Stimulated activated effector memory CD8-positive, alpha-beta T cell treated with anti-CD3 and anti-CD28 coated beads, Interleukin-12 subunit alpha, Interleukin-12 subunit beta, amount 100 ng/mL, for 72 hours (primary cell): ENCODE results near the gene GALNT13.

Source experiments
- ATAC-seq: fragments of 150-1000 bp; cut with Tn5 transposase; 2 replicates; pipeline ENCODE4 v1.10.0; 2021
- DNase-seq, 2 donors: peaks; one replicate each; pipeline ENCODE4 v3.0.0; 2021 to 2022; ENCODE audit warnings: low spot score in 2 of 2
- H3K27ac Mint-ChIP-seq: one replicate; pipeline ENCODE4 v1.8.0; 2022; ENCODE audit warnings: mild to moderate bottlenecking, mixed read lengths
- H3K36me3 Mint-ChIP-seq: one replicate; pipeline ENCODE4 v1.8.0; 2022; ENCODE audit warnings: mild to moderate bottlenecking, mixed read lengths
- H3K4me1 Mint-ChIP-seq: one replicate; pipeline ENCODE4 v1.8.0; 2022; ENCODE audit warnings: mixed read lengths
- H3K4me3 Mint-ChIP-seq: one replicate; pipeline ENCODE4 v1.8.0; 2022; ENCODE audit warnings: mild to moderate bottlenecking, mixed read lengths
- H3K9me3 Mint-ChIP-seq: one replicate; pipeline ENCODE4 v1.8.0; 2022; ENCODE audit warnings: mixed read lengths

The GALNT13 gene

DNA sequence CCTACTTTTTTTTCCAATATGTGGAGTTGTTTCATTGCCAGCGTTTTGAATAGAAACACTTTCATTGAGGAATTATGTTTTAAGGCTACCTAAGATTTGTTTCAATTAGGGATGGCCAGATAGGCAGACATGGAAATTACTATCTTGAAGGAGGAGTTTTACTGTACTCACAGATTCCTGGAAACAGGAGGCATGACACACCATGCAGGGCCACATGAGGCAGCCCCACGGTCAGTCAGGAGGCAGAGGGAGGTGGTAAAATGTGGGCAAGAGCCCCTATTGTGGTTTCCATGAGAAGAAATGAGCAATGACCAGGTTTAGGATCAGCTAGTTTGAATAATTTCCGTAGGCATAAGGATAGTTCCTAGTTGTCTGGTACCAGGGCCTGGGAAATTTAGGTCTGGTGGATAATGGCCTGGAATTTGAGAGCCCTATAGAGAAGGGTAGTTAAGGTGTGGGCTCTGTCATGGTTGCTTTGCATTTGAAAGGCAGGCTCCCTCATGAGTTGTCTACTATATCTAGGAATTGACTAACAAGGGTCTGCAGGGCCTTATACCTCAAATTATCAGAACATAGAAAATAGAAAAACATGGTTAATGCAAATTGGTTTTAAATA is 466.7 kb downstream of the GALNT13 start:
- ATAC-seq = no peak
- H3K4me1 Mint-ChIP-seq = no peaks in the 10 kb centered on the region
- H3K4me3 Mint-ChIP-seq = no peak overlapping the region
- H3K36me3 Mint-ChIP-seq = no peaks in the 10 kb centered on the region
- peaks cover 14% of the 10 kb centered on the region for H3K9me3 Mint-ChIP-seq
- H3K27ac Mint-ChIP-seq = no peak overlapping the region
- no peak for DNase-seq

DNA sequence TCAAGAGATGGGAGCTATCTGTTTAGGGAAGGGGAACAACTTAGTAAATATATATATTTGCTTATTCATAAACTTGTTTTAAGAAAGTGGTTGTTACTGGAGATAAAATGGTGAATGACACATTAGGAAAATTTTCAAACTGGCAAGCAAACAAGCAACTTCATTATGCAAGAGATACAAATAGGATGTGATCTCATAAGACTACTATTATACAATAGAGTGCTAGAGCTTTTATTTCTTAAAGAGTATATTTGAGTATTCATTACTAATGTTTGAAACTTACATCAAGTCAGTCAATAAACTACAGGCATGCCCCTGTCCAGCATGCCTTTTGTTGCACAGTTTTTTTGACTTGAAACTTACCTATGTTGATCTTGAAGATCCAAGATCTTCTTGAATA is 471.6 kb downstream of the GALNT13 start:
- H3K9me3 Mint-ChIP-seq = peaks cover 15% of the 10 kb centered on the region
- DNase-seq (no peak), ATAC-seq (no peak)
- H3K36me3 Mint-ChIP-seq = no peaks in the 10 kb centered on the region
- H3K4me1 Mint-ChIP-seq = no peaks in the 10 kb centered on the region
- H3K27ac Mint-ChIP-seq = no peak overlapping the region
- no peak overlapping the region for H3K4me3 Mint-ChIP-seq

DNA sequence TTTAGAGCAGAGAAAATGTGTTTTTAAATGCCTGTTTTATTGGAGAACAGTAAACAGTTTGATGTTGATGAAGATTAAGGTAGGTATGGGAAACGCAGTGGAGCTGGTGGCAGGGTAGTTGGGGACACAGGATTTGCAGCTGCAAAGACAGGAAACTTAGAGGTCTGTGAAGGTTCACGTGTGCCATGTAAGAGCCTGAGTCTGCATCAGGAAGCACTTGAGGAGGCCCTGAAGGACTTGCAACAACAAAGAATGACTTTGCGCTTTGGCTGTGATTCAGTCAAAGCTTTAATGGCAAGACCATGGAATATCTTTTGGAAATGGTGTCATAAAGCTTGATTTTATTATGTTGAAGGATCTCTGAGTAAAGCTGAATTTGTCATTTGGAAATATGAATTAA is 479.2 kb downstream of the GALNT13 start:
- no peak overlapping the region for H3K4me3 Mint-ChIP-seq
- ATAC-seq (no peak), DNase-seq (no peak)

DNA sequence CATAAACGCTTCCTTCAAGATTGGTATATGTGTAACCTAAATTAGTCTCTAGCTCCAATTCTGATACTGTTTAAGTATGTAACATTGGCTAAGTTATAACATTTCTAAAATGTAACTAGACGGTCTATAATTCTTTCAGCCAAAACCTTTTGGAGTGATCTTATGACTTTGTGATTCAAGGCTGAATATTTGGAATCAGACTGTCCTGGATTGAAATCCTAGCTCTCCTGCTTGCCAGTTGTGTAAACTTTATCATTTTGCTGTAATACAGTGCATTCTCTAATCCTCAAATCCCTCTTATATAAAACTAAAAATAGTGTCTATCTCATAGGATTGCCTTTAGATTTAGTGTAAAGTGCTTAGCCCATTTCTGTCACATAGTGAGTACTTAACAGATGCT is 489.6 kb downstream of the GALNT13 start:
- Mint-ChIP-seq H3K4me3 (no peak overlapping the region), H3K27ac (no peak overlapping the region), H3K4me1 (no peaks in the 10 kb centered on the region), H3K9me3 (peaks cover 20% of the 10 kb centered on the region), H3K36me3 (no peaks in the 10 kb centered on the region)
- ATAC-seq = no peak
- DNase-seq = no peak

More for the DNA sequence above, 479.2 kb downstream of the GALNT13 start:
- Mint-ChIP-seq H3K4me1 (no peaks in the 10 kb centered on the region), H3K36me3 (no peaks in the 10 kb centered on the region), H3K27ac (no peak overlapping the region), H3K9me3 (peaks cover 18% of the 10 kb centered on the region)

GRCh38 chr2:154368153-154368552 is 496.4 kb downstream of the GALNT13 start:
- no peaks in the 10 kb centered on the region for H3K36me3 Mint-ChIP-seq
- no peak overlapping the region for H3K4me3 Mint-ChIP-seq
- DNase-seq = no peak
- H3K4me1 Mint-ChIP-seq = no peaks in the 10 kb centered on the region
- H3K27ac Mint-ChIP-seq = no peak overlapping the region
- no peak for ATAC-seq
- H3K9me3 Mint-ChIP-seq = peaks cover 12% of the 10 kb centered on the region

DNA sequence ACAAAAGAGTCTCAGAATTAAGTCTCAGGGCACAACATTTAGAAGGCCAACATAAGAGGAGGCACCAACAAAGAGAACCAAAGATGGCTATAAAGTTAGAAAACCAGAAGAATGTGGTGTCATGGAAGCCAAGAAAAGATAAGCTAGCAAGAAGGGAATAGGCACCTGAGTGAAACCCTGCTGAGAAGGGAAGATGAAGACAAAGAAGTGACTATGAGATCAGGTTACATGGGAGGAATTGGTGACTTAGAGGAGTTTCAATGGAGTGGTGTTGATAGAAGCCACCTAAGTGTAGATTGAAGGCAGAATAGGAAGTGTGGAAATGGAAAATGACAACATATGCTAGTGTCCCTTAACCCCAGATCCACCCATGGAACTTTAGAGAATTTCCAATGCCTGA is 499.2 kb downstream of the GALNT13 start:
- no peak overlapping the region for H3K4me3 Mint-ChIP-seq
- DNase-seq (no peak), ATAC-seq (no peak)
- no peak overlapping the region for H3K27ac Mint-ChIP-seq
- no peaks in the 10 kb centered on the region for H3K4me1 Mint-ChIP-seq
- no peaks in the 10 kb centered on the region for H3K36me3 Mint-ChIP-seq
- H3K9me3 Mint-ChIP-seq = peaks cover 15% of the 10 kb centered on the region

GRCh38 chr2:154374416-154374815 is 502.7 kb downstream of the GALNT13 start:
- no peak for ATAC-seq
- Mint-ChIP-seq H3K36me3 (no peaks in the 10 kb centered on the region), H3K27ac (no peak overlapping the region), H3K9me3 (peaks cover 12% of the 10 kb centered on the region), H3K4me3 (no peak overlapping the region), H3K4me1 (no peaks in the 10 kb centered on the region)
- DNase-seq = no peak

- no peaks in the 10 kb centered on the region for H3K4me1 Mint-ChIP-seq
- H3K27ac Mint-ChIP-seq = no peak overlapping the region
- H3K4me3 Mint-ChIP-seq = no peak overlapping the region
- peaks cover 8% of the 10 kb centered on the region for H3K9me3 Mint-ChIP-seq
- DNase-seq (no peak), ATAC-seq (no peak)
- no peaks in the 10 kb centered on the region for H3K36me3 Mint-ChIP-seq
Observed at GRCh38 chr2:154375579-154375931, 503.8 kb downstream of the GALNT13 start.

DNA sequence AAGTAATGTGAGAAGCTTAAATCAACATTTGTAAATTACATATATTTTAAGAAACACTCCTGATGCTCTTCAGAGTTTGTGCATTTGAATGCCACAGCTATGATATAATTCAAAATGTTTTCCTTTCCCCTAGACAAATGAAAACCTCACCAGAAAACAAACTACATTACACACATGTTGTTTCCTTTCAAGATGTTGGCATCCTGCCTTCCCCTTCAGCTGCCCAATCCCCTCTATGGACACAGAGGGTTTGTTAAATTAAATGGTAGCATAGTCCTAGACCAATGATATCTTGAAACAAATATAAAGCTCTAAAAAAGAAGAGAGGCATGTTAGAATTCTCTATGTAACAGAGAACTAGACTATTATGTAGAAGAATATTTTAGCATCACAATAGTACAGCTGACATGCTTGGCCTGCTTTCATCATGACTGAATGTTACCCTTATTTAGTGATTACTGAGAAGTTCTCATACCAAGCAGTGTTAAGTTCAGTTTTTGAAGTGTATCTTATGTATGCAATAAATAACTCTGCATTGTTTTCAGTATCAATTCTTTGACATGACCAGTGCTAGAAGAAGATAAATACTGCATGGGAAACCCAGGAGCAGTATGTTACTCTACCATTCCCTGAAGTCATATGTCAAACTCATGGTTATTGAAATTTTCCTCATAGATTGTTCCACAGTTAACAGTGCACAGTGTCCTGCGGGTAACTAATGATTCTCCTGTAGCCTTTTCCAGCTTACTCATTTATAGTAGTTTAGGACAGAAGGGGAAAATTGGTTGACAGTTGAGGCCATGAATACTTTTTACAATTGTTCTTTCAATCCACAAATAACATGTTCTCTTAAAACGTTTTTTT is 510.4 kb downstream of the GALNT13 start:
- Mint-ChIP-seq H3K9me3 (peaks cover 3% of the 10 kb centered on the region), H3K27ac (no peak overlapping the region), H3K4me1 (no peaks in the 10 kb centered on the region), H3K4me3 (no peak overlapping the region), H3K36me3 (no peaks in the 10 kb centered on the region)
- ATAC-seq (no peak), DNase-seq (no peak)

DNA sequence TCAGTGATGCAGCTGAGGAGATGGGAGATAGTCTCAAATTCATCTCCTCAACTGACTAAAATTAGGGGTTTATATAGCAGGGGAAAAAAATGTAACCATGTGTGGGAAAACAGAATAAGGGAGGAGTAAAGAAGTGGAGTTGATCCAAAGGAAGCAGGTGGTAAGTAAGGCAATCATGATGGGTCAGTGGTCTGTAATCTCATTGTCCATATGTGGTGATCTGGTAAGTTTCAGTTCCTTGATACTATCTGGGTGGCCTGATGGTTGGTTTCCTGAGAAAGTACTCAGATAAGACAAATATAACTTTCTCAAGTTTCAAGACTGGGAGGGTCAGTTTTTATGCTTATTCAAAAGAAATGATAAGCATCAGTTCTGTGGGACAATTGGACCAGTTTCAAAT is 514.5 kb downstream of the GALNT13 start:
- Mint-ChIP-seq H3K36me3 (no peaks in the 10 kb centered on the region), H3K4me3 (no peak overlapping the region), H3K9me3 (peaks cover 15% of the 10 kb centered on the region), H3K27ac (no peak overlapping the region), H3K4me1 (no peaks in the 10 kb centered on the region)
- ATAC-seq (no peak), DNase-seq (no peak)

GRCh38 chr2:154391051-154391450 is 519.3 kb downstream of the GALNT13 start:
- Mint-ChIP-seq H3K36me3 (no peaks in the 10 kb centered on the region), H3K4me1 (no peaks in the 10 kb centered on the region)

DNA sequence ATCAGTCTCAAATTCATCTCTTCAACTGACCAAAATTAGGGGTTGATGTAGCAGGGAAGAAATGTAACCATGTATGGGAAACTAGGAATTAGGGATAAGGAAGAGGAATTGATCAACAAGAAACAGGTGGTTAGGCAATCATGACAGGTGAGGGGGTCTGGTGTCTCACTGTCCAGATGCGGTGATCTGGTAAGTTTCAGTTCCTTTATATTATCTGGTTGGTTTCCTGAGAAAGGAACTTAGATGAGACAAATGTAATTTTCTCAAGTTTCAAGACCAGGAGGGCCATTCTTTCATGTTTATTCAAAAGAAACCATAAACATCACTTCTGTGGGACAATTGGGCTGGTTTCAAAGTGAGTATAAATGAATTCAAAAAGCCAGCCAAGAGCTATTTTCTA is 520.5 kb downstream of the GALNT13 start:
- DNase-seq (no peak), ATAC-seq (no peak)
- Mint-ChIP-seq H3K4me1 (no peaks in the 10 kb centered on the region), H3K4me3 (no peak overlapping the region), H3K27ac (no peak overlapping the region), H3K9me3 (peaks cover 18% of the 10 kb centered on the region), H3K36me3 (no peaks in the 10 kb centered on the region)

More at GRCh38 chr2:154391051-154391450, 519.3 kb downstream of the GALNT13 start:
- ATAC-seq (no peak), DNase-seq (no peak)
- no peak overlapping the region for H3K27ac Mint-ChIP-seq
- no peak overlapping the region for H3K4me3 Mint-ChIP-seq
- H3K9me3 Mint-ChIP-seq = peaks cover 19% of the 10 kb centered on the region

GRCh38 chr2:154394600-154394999 is 522.9 kb downstream of the GALNT13 start:
- H3K36me3 Mint-ChIP-seq = no peaks in the 10 kb centered on the region
- H3K4me3 Mint-ChIP-seq = no peak overlapping the region
- H3K9me3 Mint-ChIP-seq = peaks cover 9% of the 10 kb centered on the region
- no peak for ATAC-seq
- DNase-seq = no peak
- no peaks in the 10 kb centered on the region for H3K4me1 Mint-ChIP-seq
- no peak overlapping the region for H3K27ac Mint-ChIP-seq

GRCh38 chr2:154400563-154401290 is 529.0 kb downstream of the GALNT13 start:
- Mint-ChIP-seq H3K4me3 (no peak overlapping the region), H3K4me1 (no peaks in the 10 kb centered on the region), H3K36me3 (no peaks in the 10 kb centered on the region), H3K9me3 (peaks cover 15% of the 10 kb centered on the region), H3K27ac (no peak overlapping the region)
- DNase-seq (no peak), ATAC-seq (no peak)

DNA sequence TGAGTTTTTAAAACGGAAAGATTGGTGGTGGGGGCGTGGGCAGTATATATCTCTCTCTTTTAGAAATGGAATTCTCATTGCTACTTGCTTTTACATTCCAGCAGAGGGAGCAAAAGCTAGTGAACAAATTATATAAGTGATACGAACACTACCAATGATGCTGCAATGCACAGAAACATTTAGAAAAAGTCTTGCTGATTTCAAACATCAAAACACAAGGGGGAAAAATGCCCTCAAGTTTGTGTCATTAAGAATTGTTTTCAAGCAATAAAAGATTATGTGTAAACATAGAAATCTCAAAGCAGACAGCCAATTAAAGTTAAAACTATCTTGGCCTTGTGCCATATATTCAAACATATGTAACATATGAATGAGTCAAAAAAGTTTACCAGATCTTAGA is 530.5 kb downstream of the GALNT13 start:
- H3K27ac Mint-ChIP-seq = no peak overlapping the region
- no peak for DNase-seq

More for the DNA sequence above, 530.5 kb downstream of the GALNT13 start:
- peaks cover 21% of the 10 kb centered on the region for H3K9me3 Mint-ChIP-seq
- H3K4me1 Mint-ChIP-seq = no peaks in the 10 kb centered on the region
- no peak overlapping the region for H3K4me3 Mint-ChIP-seq
- H3K36me3 Mint-ChIP-seq = no peaks in the 10 kb centered on the region
- no peak for ATAC-seq
